BE2C (cell line): ENCODE data around the gene KCP. TPM values are rescaled to one million over a fixed set of nuclear protein-coding genes. Genes with fewer than 3 reads are reported as not detected.
A peak's percentile ranks its signal among the peaks of the same experiment; 100 is the strongest.

Experiments used
- DNase-seq: peaks from one replicate; pipeline ENCODE4 v3.0.0-alpha.2; 2020
- H3K27me3 ChIP-seq: fragments of 250-450 bp; sonication (Bioruptor Pico); 2 replicates; pipeline ENCODE4 v1.5.1; 2020; ENCODE audit warnings: mild to moderate bottlenecking
- H3K36me3 ChIP-seq: fragments of 250-450 bp; sonication (Bioruptor Pico); 2 replicates; pipeline ENCODE4 v1.5.1; 2020; ENCODE audit warnings: mild to moderate bottlenecking
- H3K4me1 ChIP-seq: fragments of 250-450 bp; sonication (Bioruptor Pico); 2 replicates; pipeline ENCODE4 v1.5.1; 2020
- H3K4me3 ChIP-seq: 2 replicates; pipeline ENCODE4 v1.5.1; 2011; ENCODE audit warnings: low read depth, low read length
- H3K9me3 ChIP-seq: fragments of 250-450 bp; sonication (Bioruptor Pico); 2 replicates; pipeline ENCODE4 v1.5.1; 2020
- CTCF ChIP-seq: IDR thresholded peaks from 2 replicates; pipeline ENCODE4 v1.5.1; 2012; ENCODE audit warnings: mild to moderate bottlenecking, low read depth, low read length
- polyA plus RNA-seq: library from polyadenylated mRNA; unstranded; fragments of >200 nt; gene quantifications from one replicate; pipeline ENCODE4 v1.2.1, GENCODE V29; 2012; ENCODE audit warnings: low read depth, missing spikeins; ENCODE audit not compliant: insufficient read length, insufficient read depth

KCP gene
- 5.7 TPM for polyA plus RNA-seq

DNA sequence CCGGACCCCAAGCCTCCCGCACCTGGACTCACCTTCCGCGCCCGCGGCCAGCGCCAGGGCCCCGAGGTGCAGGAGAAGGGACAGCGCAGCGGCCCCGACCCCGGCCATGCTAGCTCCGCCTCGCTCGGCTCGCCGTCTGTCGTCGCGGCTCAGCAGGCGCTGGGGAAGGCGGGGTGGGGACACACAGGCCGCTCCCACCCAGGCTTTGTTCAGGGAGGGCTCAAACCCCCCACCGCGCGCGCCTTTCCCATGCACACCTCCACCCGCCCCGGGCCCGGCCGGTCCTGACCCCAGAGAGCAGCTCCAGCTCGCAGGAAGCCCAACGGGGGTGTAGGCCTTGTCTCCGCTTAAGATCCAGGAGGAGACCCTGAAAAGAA, at the start of gene KCP:
KCP (minus strand) TSS at position 141 of the 377 bp plus-strand sequence; CDS start at position 108, 33 bp downstream.
- no peaks in the 10 kb centered on the region for H3K27me3 ChIP-seq
- no peak for DNase-seq
- TF ChIP-seq CTCF, result no peak
- H3K4me1 ChIP-seq, result peaks cover 10% of the 10 kb centered on the region
- H3K9me3 ChIP-seq, result no peaks in the 10 kb centered on the region
- H3K4me3 ChIP-seq, result peak within 1 kb of the TSS; percentile 58
- H3K36me3 ChIP-seq, result no peaks in the 10 kb centered on the region

DNA sequence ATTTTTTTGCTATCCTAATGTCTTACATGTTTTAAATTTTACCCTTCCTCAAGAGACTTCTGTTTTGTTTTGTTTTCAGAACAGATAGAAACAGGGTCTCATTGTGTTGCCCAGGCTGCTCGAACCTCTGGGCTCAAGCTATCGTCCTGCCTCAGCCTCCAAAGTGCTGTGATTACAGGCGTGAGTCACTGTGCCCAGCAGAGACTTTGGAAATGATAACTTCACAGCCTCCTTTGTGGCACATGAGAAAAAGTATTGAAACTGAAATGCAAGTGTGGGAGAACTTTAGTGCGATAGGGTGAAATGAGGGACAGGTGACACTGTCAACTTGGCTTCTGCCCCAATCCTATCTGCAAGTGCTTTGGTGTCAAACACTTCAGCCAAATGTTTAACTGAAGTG, 48.8 kb upstream of the KCP start:
- no peak for TF ChIP-seq CTCF
- H3K36me3 ChIP-seq, result peaks cover 55% of the 10 kb centered on the region

GRCh38 chr7:128955981-128956380, 45.5 kb upstream of the KCP start:
- Histone ChIP-seq H3K27me3 (no peaks in the 10 kb centered on the region), H3K36me3 (peaks cover 56% of the 10 kb centered on the region), H3K9me3 (no peaks in the 10 kb centered on the region), H3K4me1 (peaks cover 14% of the 10 kb centered on the region), H3K4me3 (no peak overlapping the region)
- no peak for DNase-seq
- no peak for TF ChIP-seq CTCF

More for the DNA sequence above, 48.8 kb upstream of the KCP start:
- H3K4me3 ChIP-seq, result no peak overlapping the region
- H3K27me3 ChIP-seq, result no peaks in the 10 kb centered on the region
- DNase-seq, result no peak
- H3K4me1 ChIP-seq, result peaks cover 14% of the 10 kb centered on the region
- H3K9me3 ChIP-seq, result no peaks in the 10 kb centered on the region

DNA sequence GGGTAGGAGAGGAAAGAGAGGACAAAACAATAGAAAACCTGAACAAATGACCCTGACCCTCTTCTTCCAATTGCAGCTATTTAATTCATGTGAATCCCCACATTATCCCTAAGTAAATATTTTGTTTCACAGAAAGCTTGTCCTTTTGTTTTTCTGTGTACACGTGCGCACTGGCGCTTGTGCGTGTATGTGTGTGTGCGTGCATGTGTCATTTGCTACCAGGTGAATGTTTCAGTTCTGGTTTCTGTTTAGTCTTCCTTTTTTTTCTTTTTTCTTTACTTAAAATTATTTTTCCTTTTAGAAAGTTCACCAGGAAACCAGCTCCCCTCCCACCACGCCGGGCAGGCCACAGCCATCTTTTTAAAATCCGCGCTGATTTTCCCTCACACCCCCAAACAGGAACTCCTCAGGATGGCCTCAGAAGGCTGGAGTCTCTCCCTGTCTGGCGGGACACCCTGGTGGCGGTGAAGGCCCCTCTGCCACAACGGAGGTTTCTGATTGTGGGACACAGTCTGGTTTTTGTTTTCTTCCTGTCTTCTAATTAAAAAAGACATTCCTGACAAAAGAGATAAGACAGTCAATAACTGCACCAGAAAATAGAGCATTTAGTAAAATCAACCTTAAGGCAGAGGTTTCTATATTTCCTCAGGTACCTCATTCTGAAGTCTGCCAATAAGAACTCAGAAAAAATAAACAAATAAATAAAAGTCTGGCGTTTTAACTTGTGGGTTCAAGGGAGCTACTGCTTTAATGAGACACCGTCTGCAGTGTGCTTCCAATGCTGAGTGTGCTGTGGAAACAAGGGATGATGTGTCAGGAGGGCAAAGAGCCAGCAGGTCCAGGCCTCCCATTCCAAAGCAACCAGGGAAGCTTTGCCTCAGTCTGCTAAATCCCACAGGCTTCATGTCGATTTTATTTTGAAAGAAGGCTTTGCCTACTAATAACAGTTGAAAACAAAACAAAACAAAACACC, 44.6 kb upstream of the KCP start:
- Histone ChIP-seq H3K27me3 (no peaks in the 10 kb centered on the region), H3K36me3 (peaks cover 54% of the 10 kb centered on the region), H3K4me1 (peaks cover 14% of the 10 kb centered on the region), H3K4me3 (no peak overlapping the region), H3K9me3 (no peaks in the 10 kb centered on the region)
- peak; percentile 78 for DNase-seq
- peak; percentile 51 for TF ChIP-seq CTCF

DNA sequence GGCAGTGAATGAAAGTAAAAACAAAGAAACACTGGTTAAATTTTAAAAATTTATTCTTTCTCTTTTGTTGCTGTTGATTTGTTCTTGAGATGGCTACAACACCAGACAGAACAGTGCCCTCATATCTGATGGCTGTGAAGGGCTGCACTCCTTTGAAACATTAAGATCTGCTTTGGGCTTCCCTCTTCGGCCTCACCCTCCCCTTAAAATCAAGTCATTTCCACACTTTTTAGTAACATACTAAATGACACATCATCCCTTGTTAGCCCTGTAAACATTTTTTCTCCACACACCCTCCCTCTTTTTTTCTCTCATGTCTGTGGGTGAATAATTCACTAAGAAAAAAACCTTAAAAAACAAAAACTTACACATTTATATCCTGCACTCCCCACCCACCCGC, 43.6 kb upstream of the KCP start:
- Histone ChIP-seq H3K9me3 (no peaks in the 10 kb centered on the region), H3K4me1 (peaks cover 14% of the 10 kb centered on the region), H3K4me3 (no peak overlapping the region), H3K27me3 (no peaks in the 10 kb centered on the region), H3K36me3 (peaks cover 44% of the 10 kb centered on the region)
- no peak for DNase-seq
- no peak for TF ChIP-seq CTCF

DNA sequence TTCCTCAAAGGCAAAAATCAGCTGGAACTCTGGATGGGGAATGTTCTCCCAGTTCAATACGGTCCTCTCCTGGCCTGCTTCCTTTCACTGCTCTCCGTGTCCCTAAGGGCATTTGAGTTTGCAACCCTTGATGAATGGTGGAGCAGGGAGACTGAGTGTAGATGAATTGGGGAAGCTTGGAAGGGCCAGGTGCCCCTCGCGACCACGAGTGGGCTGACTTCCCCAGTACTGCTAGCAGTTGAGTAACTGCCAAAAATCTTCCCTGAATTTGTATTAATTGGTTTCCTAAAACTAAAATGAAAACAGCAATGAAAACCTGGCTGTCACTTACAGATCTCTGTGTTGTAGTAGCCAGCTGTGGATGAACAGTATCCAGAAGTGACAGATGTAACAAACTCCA, 40.8 kb upstream of the KCP start:
- TF ChIP-seq CTCF, result no peak
- H3K4me1 ChIP-seq, result peaks cover 12% of the 10 kb centered on the region
- no peak for DNase-seq
- H3K9me3 ChIP-seq, result no peaks in the 10 kb centered on the region
- H3K27me3 ChIP-seq, result no peaks in the 10 kb centered on the region
- H3K36me3 ChIP-seq, result peaks cover 20% of the 10 kb centered on the region
- no peak overlapping the region for H3K4me3 ChIP-seq
